ENCODE data around the gene MYO19.

Gene MYO19

DNA sequence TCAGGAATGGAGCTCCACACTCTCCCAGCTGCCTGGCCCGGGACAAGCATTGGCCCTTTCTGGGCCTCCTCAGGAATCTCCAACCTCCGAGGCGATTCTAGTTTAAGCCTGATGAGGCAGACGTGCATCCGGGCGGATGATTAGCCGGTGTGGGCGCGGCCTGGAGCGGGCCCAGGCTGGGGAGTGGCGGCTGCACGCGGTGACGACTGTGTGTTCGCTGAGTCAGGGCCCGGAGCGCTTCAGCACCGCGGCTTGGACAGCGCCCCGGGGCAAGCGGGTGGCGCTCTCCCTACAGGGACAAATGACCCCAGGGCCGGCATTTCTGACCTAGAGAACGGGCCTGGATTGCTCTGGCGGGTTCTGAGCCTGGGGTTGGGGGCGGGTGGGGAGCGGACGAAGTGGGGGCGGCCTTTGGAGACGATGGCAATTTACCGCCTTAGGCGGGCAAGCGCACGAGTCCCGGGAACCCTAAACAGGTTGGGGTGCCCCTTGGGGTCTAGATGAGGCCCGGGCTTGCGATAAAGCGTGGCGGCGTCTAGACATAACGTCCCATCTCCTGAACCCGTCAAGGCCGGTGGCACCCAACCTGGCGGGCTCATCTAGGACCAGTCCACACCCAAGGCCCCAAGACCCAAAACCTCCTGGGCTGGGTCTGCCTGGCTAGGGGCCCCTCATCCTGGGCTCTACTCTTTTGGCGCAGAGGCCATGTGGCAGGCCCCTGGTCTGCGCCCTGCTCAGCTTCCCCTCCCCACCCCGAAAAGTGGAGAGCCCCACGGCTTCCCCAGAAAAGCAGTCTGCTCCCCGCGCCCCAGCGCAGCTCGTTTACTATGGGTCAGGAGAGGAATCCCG, 70.5 kb downstream of the MYO19 start (continued):
- TF ChIP-seq, protein P1, sequence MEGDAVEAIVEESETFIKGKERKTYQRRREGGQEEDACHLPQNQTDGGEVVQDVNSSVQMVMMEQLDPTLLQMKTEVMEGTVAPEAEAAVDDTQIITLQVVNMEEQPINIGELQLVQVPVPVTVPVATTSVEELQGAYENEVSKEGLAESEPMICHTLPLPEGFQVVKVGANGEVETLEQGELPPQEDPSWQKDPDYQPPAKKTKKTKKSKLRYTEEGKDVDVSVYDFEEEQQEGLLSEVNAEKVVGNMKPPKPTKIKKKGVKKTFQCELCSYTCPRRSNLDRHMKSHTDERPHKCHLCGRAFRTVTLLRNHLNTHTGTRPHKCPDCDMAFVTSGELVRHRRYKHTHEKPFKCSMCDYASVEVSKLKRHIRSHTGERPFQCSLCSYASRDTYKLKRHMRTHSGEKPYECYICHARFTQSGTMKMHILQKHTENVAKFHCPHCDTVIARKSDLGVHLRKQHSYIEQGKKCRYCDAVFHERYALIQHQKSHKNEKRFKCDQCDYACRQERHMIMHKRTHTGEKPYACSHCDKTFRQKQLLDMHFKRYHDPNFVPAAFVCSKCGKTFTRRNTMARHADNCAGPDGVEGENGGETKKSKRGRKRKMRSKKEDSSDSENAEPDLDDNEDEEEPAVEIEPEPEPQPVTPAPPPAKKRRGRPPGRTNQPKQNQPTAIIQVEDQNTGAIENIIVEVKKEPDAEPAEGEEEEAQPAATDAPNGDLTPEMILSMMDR (tag by site-specific recombination; IDR thresholded peaks at IDR 0.05), result 0 out of 2 replicates have a peak, but pooled peaks have one; percentile 9
- TF ChIP-seq GLI4 (tag by site-specific recombination; IDR thresholded peaks at IDR 0.05) (no peak), ZNF670 (tag by site-specific recombination; IDR thresholded peaks at IDR 0.05; ENCODE audit: low read depth) (no peak), ZBTB49 (tag by site-specific recombination; IDR thresholded peaks at IDR 0.05; ENCODE audit: low read depth) (no peak), ZNF202 (tag by site-specific recombination; IDR thresholded peaks at IDR 0.05; ENCODE audit: borderline replicate concordance) (no peak), ZNF398 (tag by site-specific recombination; IDR thresholded peaks at IDR 0.05) (no peak), ZNF488 (tag by site-specific recombination; IDR thresholded peaks at IDR 0.05) (no peak), ZBTB17 (tag by site-specific recombination; IDR thresholded peaks at IDR 0.05) (peak; percentile 83), ZFP69B (tag by site-specific recombination; IDR thresholded peaks at IDR 0.05) (peak; percentile 66), ZBTB26 (tag by site-specific recombination; optimal IDR thresholded peaks at IDR 0.05) (peak; percentile 36), ZFP3 (tag by site-specific recombination; IDR thresholded peaks at IDR 0.05; ENCODE audit: low read depth) (no peak), ZNF558 (tag by site-specific recombination; IDR thresholded peaks at IDR 0.05) (no peak), PBX3 (CRISPR knock-in tag; IDR thresholded peaks at IDR 0.05) (peak; percentile 60; the same call in 1 of the 2 replicates), ZNF626 (tag by site-specific recombination; IDR thresholded peaks at IDR 0.05) (no peak), ZNF366 (tag by site-specific recombination; conservative IDR thresholded peaks at IDR 0.05) (no peak), ZNF600 (tag by site-specific recombination; IDR thresholded peaks at IDR 0.05) (0 out of 2 replicates have a peak, but pooled peaks have one; percentile 38), TRIM28 (IDR thresholded peaks at IDR 0.05; ENCODE audit: borderline replicate concordance, low read length) (no peak), REST (tag by site-specific recombination; IDR thresholded peaks at IDR 0.05) (peak; percentile 98), ZNF2 (tag by site-specific recombination; IDR thresholded peaks at IDR 0.05) (no peak)
- TF ChIP-seq, protein P2, sequence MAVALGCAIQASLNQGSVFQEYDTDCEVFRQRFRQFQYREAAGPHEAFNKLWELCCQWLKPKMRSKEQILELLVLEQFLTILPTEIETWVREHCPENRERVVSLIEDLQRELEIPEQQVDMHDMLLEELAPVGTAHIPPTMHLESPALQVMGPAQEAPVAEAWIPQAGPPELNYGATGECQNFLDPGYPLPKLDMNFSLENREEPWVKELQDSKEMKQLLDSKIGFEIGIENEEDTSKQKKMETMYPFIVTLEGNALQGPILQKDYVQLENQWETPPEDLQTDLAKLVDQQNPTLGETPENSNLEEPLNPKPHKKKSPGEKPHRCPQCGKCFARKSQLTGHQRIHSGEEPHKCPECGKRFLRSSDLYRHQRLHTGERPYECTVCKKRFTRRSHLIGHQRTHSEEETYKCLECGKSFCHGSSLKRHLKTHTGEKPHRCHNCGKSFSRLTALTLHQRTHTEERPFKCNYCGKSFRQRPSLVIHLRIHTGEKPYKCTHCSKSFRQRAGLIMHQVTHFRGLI (tag by site-specific recombination; IDR thresholded peaks at IDR 0.05), result peak; percentile 54; the same call in 1 of the 2 replicates
- TF ChIP-seq, protein P3, sequence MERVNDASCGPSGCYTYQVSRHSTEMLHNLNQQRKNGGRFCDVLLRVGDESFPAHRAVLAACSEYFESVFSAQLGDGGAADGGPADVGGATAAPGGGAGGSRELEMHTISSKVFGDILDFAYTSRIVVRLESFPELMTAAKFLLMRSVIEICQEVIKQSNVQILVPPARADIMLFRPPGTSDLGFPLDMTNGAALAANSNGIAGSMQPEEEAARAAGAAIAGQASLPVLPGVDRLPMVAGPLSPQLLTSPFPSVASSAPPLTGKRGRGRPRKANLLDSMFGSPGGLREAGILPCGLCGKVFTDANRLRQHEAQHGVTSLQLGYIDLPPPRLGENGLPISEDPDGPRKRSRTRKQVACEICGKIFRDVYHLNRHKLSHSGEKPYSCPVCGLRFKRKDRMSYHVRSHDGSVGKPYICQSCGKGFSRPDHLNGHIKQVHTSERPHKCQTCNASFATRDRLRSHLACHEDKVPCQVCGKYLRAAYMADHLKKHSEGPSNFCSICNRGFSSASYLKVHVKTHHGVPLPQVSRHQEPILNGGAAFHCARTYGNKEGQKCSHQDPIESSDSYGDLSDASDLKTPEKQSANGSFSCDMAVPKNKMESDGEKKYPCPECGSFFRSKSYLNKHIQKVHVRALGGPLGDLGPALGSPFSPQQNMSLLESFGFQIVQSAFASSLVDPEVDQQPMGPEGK (tag by site-specific recombination; IDR thresholded peaks at IDR 0.05), result peak; percentile 59; the same call in 1 of the 2 replicates

Data from HEK293 (cell line).